Gastrocnemius medialis (tissue), 4 donors: ENCODE results near the gene NT5E. TPM values are rescaled to one million over a fixed set of nuclear protein-coding genes. Genes with fewer than 3 reads are reported as not detected.

Experiments
- ATAC-seq, 2 donors: fragments of 150-250 bp; one replicate each; pipeline ENCODE4 v1.9.1; 2016
- DNase-seq, 2 donors: peaks; one replicate each; pipeline ENCODE4 v3.0.0-alpha.2; 2019
- H3K27ac ChIP-seq, 4 donors: fragments of 200-600 bp; sonication (generic); 1 replicate in 1 of 4; 2 replicates in 3 of 4; pipeline ENCODE4 v1.5.1; 2016 to 2018; ENCODE audit warnings: mild to moderate bottlenecking in 2 of 4, moderate library complexity in 1 of 4
- H3K27me3 ChIP-seq, 3 donors: fragments of 200-600 bp; sonication (generic) in 2 of 3; 1 replicate in 1 of 3; 2 replicates in 2 of 3; pipeline versions ENCODE4 v1.5.1 to v1.6.0; 2016 to 2019; ENCODE audit warnings: mild to moderate bottlenecking in 1 of 3, moderate library complexity in 1 of 3
- H3K36me3 ChIP-seq, 2 donors: fragments of 200-600 bp; sonication (generic) in 1 of 2; one replicate each; pipeline ENCODE4 v1.5.1; 2017 to 2018
- H3K4me1 ChIP-seq, 2 donors: fragments of 200-600 bp; sonication (generic) in 1 of 2; one replicate each; pipeline ENCODE4 v1.5.1; 2016 to 2017; ENCODE audit warnings: mild to moderate bottlenecking in 2 of 2
- H3K4me3 ChIP-seq, 4 donors: fragments of 200-600 bp; sonication (generic) in 3 of 4; 1 replicate in 1 of 4; 2 replicates in 3 of 4; pipeline ENCODE4 v1.5.1; 2016 to 2019; ENCODE audit warnings: mild to moderate bottlenecking in 2 of 4
- H3K9me3 ChIP-seq, 3 donors: fragments of 200-600 bp; sonication (generic) in 2 of 3; 1 replicate in 1 of 3; 2 replicates in 2 of 3; pipeline ENCODE4 v1.5.1; 2016 to 2019
- CTCF ChIP-seq, 5 experiments: fragments of 450-650 bp in 3 of 5; fragments of 200-600 bp in 2 of 5; sonication (generic) in 2 of 5; IDR thresholded peaks in 4 of 5; conservative IDR thresholded peaks in 1 of 5; 1 replicate in 4 of 5; 2 replicates in 1 of 5; pipeline ENCODE4 v1.5.1; 2016 to 2019; ENCODE audit warnings: antibody characterized with exemption in 5 of 5, mild to moderate bottlenecking in 3 of 5, moderate library complexity in 3 of 5
- POLR2A ChIP-seq, 2 donors: fragments of 450-650 bp; IDR thresholded peaks; one replicate each; pipeline ENCODE4 v1.6.1; 2017; ENCODE audit warnings: antibody characterized with exemption in 2 of 2, mild to moderate bottlenecking in 2 of 2, moderate library complexity in 2 of 2
- in situ Hi-C, 4 donors: fragments of 200-750 bp; cut with MboI; loops; one replicate each; pipeline versions ENCODE4 v1.15.0 to v1.8.0; 2017; ENCODE audit warnings: low sequenced_read_pairs in 4 of 4
- intact Hi-C: fragments of 100-400 bp; cut with DNase I; formaldehyde crosslinking; loops from one replicate; pipeline ENCODE4 v1.15.1; 2023; ENCODE audit warnings: low total_unique reads
- total RNA-seq, 4 donors: library from RNA; depleted of rRNA; stranded (reverse); fragments of >200 nt; gene quantifications; one replicate each; pipeline versions ENCODE4 v1.1.0 to v1.2.3, GENCODE V29; 2016

NT5E gene
- 1 to 10 TPM in 3 of 4 donors, under 1 TPM in 1; 0.82 to 4.3 (median 2.8) TPM for total RNA-seq

GRCh38 chr6:85449818-85450759 lies at the start of gene NT5E:
NT5E (plus strand) TSS chr6:85450083; CDS start chr6:85450140, 57 bp downstream.
- in situ Hi-C loops: no loop called here
- no peaks in the 10 kb centered on the region for H3K36me3 ChIP-seq
- no peaks in the 10 kb centered on the region for H3K9me3 ChIP-seq
- no peak for TF ChIP-seq CTCF (IDR thresholded peaks at IDR 0.05 in 4 of 5, conservative IDR thresholded peaks at IDR 0.05 in 1 of 5)
- TF ChIP-seq POLR2A (IDR thresholded peaks at IDR 0.05): peak; percentile 43 to 56
- intact Hi-C loops: no loop called here
- no peaks in the 10 kb centered on the region for H3K4me1 ChIP-seq
- ATAC-seq: peak; percentile 68 to 73
- H3K27me3 ChIP-seq: peaks cover 6 to 19% (median 10%) of the 10 kb centered on the region in 3 donors
- peak within 1 kb of the TSS; percentile 56 to 75 (median 64) for H3K4me3 ChIP-seq
- peak within 1 kb of the TSS; percentile 66 to 73 (median 68) for H3K27ac ChIP-seq
- DNase-seq: peak in 1 of 2 donors; percentile 47

GRCh38 chr6:85400331-85400730 lies 49.6 kb upstream of the NT5E start:
- Histone ChIP-seq H3K36me3 (no peaks in the 10 kb centered on the region), H3K4me3 (no peak overlapping the region), H3K4me1 (no peaks in the 10 kb centered on the region), H3K9me3 (no peaks in the 10 kb centered on the region), H3K27ac (no peak overlapping the region), H3K27me3 (no peaks in the 10 kb centered on the region)
- intact Hi-C loops (no loop called here), in situ Hi-C loops (no loop called here)
- TF ChIP-seq CTCF (IDR thresholded peaks at IDR 0.05 in 4 of 5, conservative IDR thresholded peaks at IDR 0.05 in 1 of 5) (no peak), POLR2A (IDR thresholded peaks at IDR 0.05) (no peak)
- no peak for DNase-seq
- no peak for ATAC-seq

GRCh38 chr6:85401186-85402021 lies 48.5 kb upstream of the NT5E start:
- H3K9me3 ChIP-seq: no peaks in the 10 kb centered on the region
- DNase-seq: no peak
- in situ Hi-C loops (no loop called here), intact Hi-C loops (no loop called here)
- no peak for ATAC-seq
- no peaks in the 10 kb centered on the region for H3K36me3 ChIP-seq
- H3K4me1 ChIP-seq: no peaks in the 10 kb centered on the region
- H3K27me3 ChIP-seq: no peaks in the 10 kb centered on the region
- H3K4me3 ChIP-seq: no peak overlapping the region
- TF ChIP-seq POLR2A (IDR thresholded peaks at IDR 0.05) (no peak), CTCF (IDR thresholded peaks at IDR 0.05 in 4 of 5, conservative IDR thresholded peaks at IDR 0.05 in 1 of 5) (no peak)
- H3K27ac ChIP-seq: no peak overlapping the region

- Histone ChIP-seq H3K4me3 (no peak overlapping the region), H3K36me3 (no peaks in the 10 kb centered on the region), H3K9me3 (no peaks in the 10 kb centered on the region), H3K27me3 (no peaks in the 10 kb centered on the region), H3K27ac (no peak overlapping the region), H3K4me1 (no peaks in the 10 kb centered on the region)
- DNase-seq (no peak), ATAC-seq (no peak)
- TF ChIP-seq CTCF (IDR thresholded peaks at IDR 0.05 in 4 of 5, conservative IDR thresholded peaks at IDR 0.05 in 1 of 5) (no peak), POLR2A (IDR thresholded peaks at IDR 0.05) (no peak)
- in situ Hi-C loops: no loop called here
- intact Hi-C loops: no loop called here
Measured at GRCh38 chr6:85402071-85402470, 47.8 kb upstream of the NT5E start.
